ENCODE data around the gene RNASE2. TPM values are rescaled to one million over a fixed set of nuclear protein-coding genes. Genes with fewer than 3 reads are reported as not detected.
"Not testable (repeated sequence)": the region's sequence is repeated elsewhere in the genome, so short reads cannot be mapped to it uniquely, and the experiment has no call there.

Gene RNASE2
- total RNA-seq, 1 donor from 2014 or later, result 4.1 TPM

GRCh38 chr14:20982646-20983369 is 27.5 kb downstream of the RNASE2 start:
- H3K27ac ChIP-seq, result no peak overlapping the region
- no peak for TF ChIP-seq CTCF (IDR thresholded peaks at IDR 0.05)
- no peak for ATAC-seq
- H3K9me3 ChIP-seq, result no peaks in the 10 kb centered on the region
- H3K36me3 ChIP-seq, result no peaks in the 10 kb centered on the region
- no peak overlapping the region for H3K4me3 ChIP-seq
- no peaks in the 10 kb centered on the region for H3K4me1 ChIP-seq
- no peak for DNase-seq
- intact Hi-C loops (cut with DNase I), result no loop called here
- no peaks in the 10 kb centered on the region for H3K27me3 ChIP-seq

GRCh38 chr14:20985650-20986049 is 30.4 kb downstream of the RNASE2 start:
- H3K27ac ChIP-seq; H3K36me3 ChIP-seq; H3K9me3 ChIP-seq; H3K4me3 ChIP-seq; H3K4me1 ChIP-seq; H3K27me3 ChIP-seq; DNase-seq; intact Hi-C loops (cut with DNase I); ATAC-seq: not testable (repeated sequence)

- DNase-seq (no peak), ATAC-seq (no peak)
- intact Hi-C loops (cut with DNase I), result no loop called here
- H3K27me3 ChIP-seq, result no peaks in the 10 kb centered on the region
- no peak overlapping the region for H3K4me3 ChIP-seq
- no peak overlapping the region for H3K27ac ChIP-seq
- H3K9me3 ChIP-seq, result no peaks in the 10 kb centered on the region
- no peak for TF ChIP-seq CTCF (IDR thresholded peaks at IDR 0.05)
- H3K36me3 ChIP-seq, result peaks cover 5% of the 10 kb centered on the region
- peaks cover 21% of the 10 kb centered on the region for H3K4me1 ChIP-seq
Measured at GRCh38 chr14:20986811-20987210, 31.5 kb downstream of the RNASE2 start.

GRCh38 chr14:20988717-20989470 is 33.6 kb downstream of the RNASE2 start:
- Histone ChIP-seq H3K4me1 (peaks cover 22% of the 10 kb centered on the region), H3K27me3 (no peaks in the 10 kb centered on the region), H3K9me3 (no peaks in the 10 kb centered on the region), H3K36me3 (peaks cover 26% of the 10 kb centered on the region), H3K4me3 (peak overlapping the region; percentile 91), H3K27ac (peak overlapping the region; percentile 84)
- ATAC-seq (no peak), DNase-seq (no peak)
- intact Hi-C loops (cut with DNase I), result no loop called here
- no peak for TF ChIP-seq CTCF (IDR thresholded peaks at IDR 0.05)

- ATAC-seq (no peak), DNase-seq (no peak)
- no peaks in the 10 kb centered on the region for H3K27me3 ChIP-seq
- H3K27ac ChIP-seq, result peak overlapping the region; percentile 84
- TF ChIP-seq CTCF (IDR thresholded peaks at IDR 0.05), result no peak
- H3K36me3 ChIP-seq, result peaks cover 31% of the 10 kb centered on the region
- intact Hi-C loops (cut with DNase I), result no loop called here
- peaks cover 22% of the 10 kb centered on the region for H3K4me1 ChIP-seq
- H3K4me3 ChIP-seq, result peak overlapping the region; percentile 91
- H3K9me3 ChIP-seq, result no peaks in the 10 kb centered on the region
Measured at GRCh38 chr14:20989471-20989786, 34.1 kb downstream of the RNASE2 start.

- H3K4me3 ChIP-seq, result peak within 1 kb of the TSS; percentile 91
- TF ChIP-seq CTCF (IDR thresholded peaks at IDR 0.05), result peak; percentile 22
- no peaks in the 10 kb centered on the region for H3K9me3 ChIP-seq
- DNase-seq (peak; percentile 94), ATAC-seq (peak; percentile 97)
- no peaks in the 10 kb centered on the region for H3K27me3 ChIP-seq
- H3K36me3 ChIP-seq, result peaks cover 37% of the 10 kb centered on the region
- intact Hi-C loops (cut with DNase I), result no loop called here
- H3K27ac ChIP-seq, result peak within 1 kb of the TSS; percentile 84
- peaks cover 22% of the 10 kb centered on the region for H3K4me1 ChIP-seq
Measured at GRCh38 chr14:20989787-20990600, 34.7 kb downstream of the RNASE2 start, which contains the start of gene METTL17. Gene METTL17 (plus strand): TSS chr14:20989980. CDS start chr14:20990003, 23 bp downstream.

All from upper lobe of right lung (tissue), 1 donor.